Panc1 (cell line): ENCODE results near the gene NFATC1. TPM values are rescaled to one million over a fixed set of nuclear protein-coding genes. Genes with fewer than 3 reads are reported as not detected.

Experiments
- ATAC-seq: fragments of 200-7000 bp; cut with Tn5 transposase; 2 replicates; pipeline ENCODE4 v1.9.1; 2020; ENCODE audit warnings: mild to moderate bottlenecking, moderate library complexity
- BruUV-seq: library from RNA; stranded (reverse); fragments of 400-500 nt; replicated peaks from 2 replicates; lab custom pipeline; 2021; lab: Mats Ljungman, UMichigan
- CTCF ChIA-PET: fragments of 300-600 bp; sonication (Branson Sonifier 250); formaldehyde crosslinking; loops from one replicate; lab custom pipeline; 2022; ENCODE audit warnings: antibody characterized with exemption; lab: Charles Lee
- POLR2A ChIA-PET: fragments of 300-600 bp; sonication (Branson Sonifier 250); formaldehyde crosslinking; loops from one replicate; lab custom pipeline; 2022; ENCODE audit warnings: antibody characterized with exemption; lab: Charles Lee
- DNase-seq: peaks from one replicate; pipeline ENCODE4 v3.0.0-alpha.2; 2010; ENCODE audit warnings: low read depth, low spot score
- H3K27ac ChIP-seq: 2 replicates; pipeline ENCODE4 v1.5.1; 2011; ENCODE audit warnings: mild to moderate bottlenecking, low read length, inconsistent platforms
- H3K27me3 ChIP-seq: fragments of 200-500 bp; sonication (Bioruptor generic); 2 replicates; pipeline ENCODE4 v1.6.0; 2014; ENCODE audit warnings: low read length, inconsistent platforms; ENCODE audit not compliant: control insufficient read depth, insufficient read depth
- H3K36me3 ChIP-seq: fragments of 200-500 bp; sonication (Bioruptor generic); 2 replicates; pipeline ENCODE4 v1.5.1; 2014; ENCODE audit warnings: inconsistent platforms, mild to moderate bottlenecking, low read length, moderate library complexity; ENCODE audit not compliant: control insufficient read depth, insufficient read depth
- H3K4me1 ChIP-seq: 2 replicates; pipeline ENCODE4 v1.5.1; 2011; ENCODE audit warnings: inconsistent platforms, mild to moderate bottlenecking, low read length, moderate library complexity; ENCODE audit not compliant: control insufficient read depth, insufficient read depth
- H3K4me3 ChIP-seq, 2 experiments: 2 replicates each; pipeline ENCODE4 v1.5.1; 2011 to 2012; ENCODE audit warnings: low read depth in 2 of 2, low read length in 2 of 2, mild to moderate bottlenecking in 2 of 2, inconsistent platforms in 1 of 2, moderate library complexity in 1 of 2
- H3K9me3 ChIP-seq: fragments of 200-500 bp; sonication (Bioruptor generic); 2 replicates; pipeline ENCODE4 v1.5.1; 2014; ENCODE audit warnings: low read depth, mild to moderate bottlenecking, inconsistent platforms, low read length, moderate library complexity; ENCODE audit not compliant: control insufficient read depth, insufficient read depth
- POLR2AphosphoS5 ChIP-seq: IDR thresholded peaks from 2 replicates; pipeline ENCODE4 v1.6.1; 2012; ENCODE audit warnings: mild to moderate bottlenecking, low read depth, low read length, moderate library complexity
- SIN3A ChIP-seq: IDR thresholded peaks from 2 replicates; pipeline ENCODE4 v1.6.1; 2012; ENCODE audit warnings: low read depth, mild to moderate bottlenecking, low read length, moderate library complexity, borderline replicate concordance; ENCODE audit not compliant: insufficient read depth
- TCF7L2 ChIP-seq: IDR thresholded peaks from 2 replicates; pipeline ENCODE4 v1.6.1; 2011; ENCODE audit warnings: mild to moderate bottlenecking, low read depth, low read length, inconsistent platforms
- in situ Hi-C: cut with HindIII; loops from 2 replicates; pipeline ENCODE4 v1.10.0; 2016; ENCODE audit warnings: low sequenced_read_pairs, low pct_unique_long_range_greater_than_20kb
- intact Hi-C: fragments of 100-400 bp; cut with micrococcal nuclease; formaldehyde crosslinking; loops from one replicate; pipeline ENCODE4 v1.10.0; 2022; ENCODE audit not compliant: unreplicated experiment
- total RNA-seq: library from RNA; stranded (reverse); gene quantifications from one replicate; pipeline ENCODE4 v1.2.1, GENCODE V29; 2021; ENCODE audit not compliant: unreplicated experiment
- TF ChIP-seq, protein P1 (sequence below), 2 experiments: IDR thresholded peaks; 2 replicates each; pipeline ENCODE4 v1.6.1; 2011 to 2012; ENCODE audit warnings: low read depth in 2 of 2, control low read depth in 1 of 2, low read length in 1 of 2, mild to moderate bottlenecking in 1 of 2, moderate library complexity in 1 of 2; ENCODE audit not compliant: insufficient read depth in 1 of 2
- TF ChIP-seq, protein P2 (sequence below): fragments of 450-650 bp; IDR thresholded peaks from 2 replicates; pipeline ENCODE4 v1.5.1; 2017; ENCODE audit warnings: mild to moderate bottlenecking

NFATC1 gene
- total RNA-seq, 1 experiment from 2014 or later, result 30.8 TPM

DNA sequence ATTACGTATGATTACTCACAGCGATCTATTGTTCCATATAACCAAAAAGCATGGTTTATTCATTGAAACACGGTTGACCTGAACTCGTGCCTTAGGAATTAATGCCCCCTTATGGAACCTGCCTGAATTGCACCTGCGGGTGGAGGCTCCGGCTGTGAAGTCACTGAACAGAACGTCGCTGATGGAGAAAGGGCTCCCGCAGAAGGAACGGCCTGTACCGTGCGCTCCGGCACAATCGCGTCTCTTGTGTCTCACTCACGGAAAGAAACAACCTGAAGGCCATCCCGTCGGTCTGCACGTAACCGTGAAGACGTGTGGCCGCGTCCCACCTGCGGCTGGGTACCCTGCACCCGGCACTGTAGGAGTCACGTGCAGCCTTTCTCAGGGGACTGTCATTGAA lies 133.1 kb downstream of the NFATC1 start:
- Histone ChIP-seq H3K9me3 (no peaks in the 10 kb centered on the region), H3K4me1 (no peaks in the 10 kb centered on the region), H3K4me3 (no peak overlapping the region), H3K27ac (no peak overlapping the region), H3K27me3 (peaks cover 3% of the 10 kb centered on the region; the same call in 1 of the 2 replicates), H3K36me3 (no peaks in the 10 kb centered on the region)
- DNase-seq, result peak; percentile 75
- in situ Hi-C loops, result no loop called here
- TSS peak; percentile 55 for BruUV-seq
- TF ChIP-seq POLR2AphosphoS5, result no peak
- TF ChIP-seq, protein P1, sequence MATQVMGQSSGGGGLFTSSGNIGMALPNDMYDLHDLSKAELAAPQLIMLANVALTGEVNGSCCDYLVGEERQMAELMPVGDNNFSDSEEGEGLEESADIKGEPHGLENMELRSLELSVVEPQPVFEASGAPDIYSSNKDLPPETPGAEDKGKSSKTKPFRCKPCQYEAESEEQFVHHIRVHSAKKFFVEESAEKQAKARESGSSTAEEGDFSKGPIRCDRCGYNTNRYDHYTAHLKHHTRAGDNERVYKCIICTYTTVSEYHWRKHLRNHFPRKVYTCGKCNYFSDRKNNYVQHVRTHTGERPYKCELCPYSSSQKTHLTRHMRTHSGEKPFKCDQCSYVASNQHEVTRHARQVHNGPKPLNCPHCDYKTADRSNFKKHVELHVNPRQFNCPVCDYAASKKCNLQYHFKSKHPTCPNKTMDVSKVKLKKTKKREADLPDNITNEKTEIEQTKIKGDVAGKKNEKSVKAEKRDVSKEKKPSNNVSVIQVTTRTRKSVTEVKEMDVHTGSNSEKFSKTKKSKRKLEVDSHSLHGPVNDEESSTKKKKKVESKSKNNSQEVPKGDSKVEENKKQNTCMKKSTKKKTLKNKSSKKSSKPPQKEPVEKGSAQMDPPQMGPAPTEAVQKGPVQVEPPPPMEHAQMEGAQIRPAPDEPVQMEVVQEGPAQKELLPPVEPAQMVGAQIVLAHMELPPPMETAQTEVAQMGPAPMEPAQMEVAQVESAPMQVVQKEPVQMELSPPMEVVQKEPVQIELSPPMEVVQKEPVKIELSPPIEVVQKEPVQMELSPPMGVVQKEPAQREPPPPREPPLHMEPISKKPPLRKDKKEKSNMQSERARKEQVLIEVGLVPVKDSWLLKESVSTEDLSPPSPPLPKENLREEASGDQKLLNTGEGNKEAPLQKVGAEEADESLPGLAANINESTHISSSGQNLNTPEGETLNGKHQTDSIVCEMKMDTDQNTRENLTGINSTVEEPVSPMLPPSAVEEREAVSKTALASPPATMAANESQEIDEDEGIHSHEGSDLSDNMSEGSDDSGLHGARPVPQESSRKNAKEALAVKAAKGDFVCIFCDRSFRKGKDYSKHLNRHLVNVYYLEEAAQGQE (IDR thresholded peaks at IDR 0.05; ENCODE audit: insufficient read depth in 1 of 2, low read depth in 2 of 2, low read length in 1 of 2), result peak in 1 of 2 experiments; percentile 43; a peak in 1 of 4 replicates
- intact Hi-C loops, result loop anchor here (2.0 kb wide), 2 partner anchors 116 to 148 kb away; no protein-coding TSS in a partner anchor
- ChIA-PET CTCF (interaction anchor here (1.0 kb wide), 1 partner anchor 147 kb away, joined by 4 read pairs; no protein-coding TSS in a partner anchor), POLR2A (no interaction called here)
- ATAC-seq, result peak; percentile 86

DNA sequence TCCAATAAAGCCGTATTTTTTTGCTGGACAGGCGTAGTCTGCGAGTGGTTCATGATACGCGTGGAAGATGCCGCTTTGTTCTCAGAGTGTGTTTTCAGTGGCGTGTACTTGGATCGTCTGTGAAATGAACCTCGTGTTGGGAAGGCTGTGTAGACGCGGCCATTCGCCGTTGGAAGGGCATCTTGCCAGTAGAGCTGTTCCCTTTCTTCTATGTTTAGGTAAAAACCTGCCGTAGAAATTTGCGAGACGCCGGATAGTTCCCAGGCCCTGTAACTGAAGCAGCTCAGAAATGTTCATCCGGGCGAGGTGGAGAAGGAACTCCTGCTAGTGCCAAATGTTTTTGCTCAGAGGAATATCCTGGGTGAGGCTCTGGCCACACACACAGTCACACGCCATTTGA lies 133.6 kb downstream of the NFATC1 start:
- Histone ChIP-seq H3K9me3 (no peaks in the 10 kb centered on the region), H3K27ac (no peak overlapping the region), H3K27me3 (peaks cover 3% of the 10 kb centered on the region), H3K4me1 (no peaks in the 10 kb centered on the region), H3K4me3 (no peak overlapping the region), H3K36me3 (no peaks in the 10 kb centered on the region)
- TF ChIP-seq, protein P1 (IDR thresholded peaks at IDR 0.05; ENCODE audit: insufficient read depth in 1 of 2, low read depth in 2 of 2, low read length in 1 of 2), result no peak
- TF ChIP-seq SIN3A, result no peak
- TF ChIP-seq POLR2AphosphoS5, result no peak
- no peak for ATAC-seq
- BruUV-seq, result no TSS peak
- POLR2A ChIA-PET, result no interaction called here
- no peak for DNase-seq
- intact Hi-C loops (loop anchor here (2.0 kb wide), 2 partner anchors 116 to 148 kb away; no protein-coding TSS in a partner anchor), in situ Hi-C loops (no loop called here)
- CTCF ChIA-PET, result interaction anchor here (1.0 kb wide), 1 partner anchor 147 kb away, joined by 4 read pairs; no protein-coding TSS in a partner anchor

DNA sequence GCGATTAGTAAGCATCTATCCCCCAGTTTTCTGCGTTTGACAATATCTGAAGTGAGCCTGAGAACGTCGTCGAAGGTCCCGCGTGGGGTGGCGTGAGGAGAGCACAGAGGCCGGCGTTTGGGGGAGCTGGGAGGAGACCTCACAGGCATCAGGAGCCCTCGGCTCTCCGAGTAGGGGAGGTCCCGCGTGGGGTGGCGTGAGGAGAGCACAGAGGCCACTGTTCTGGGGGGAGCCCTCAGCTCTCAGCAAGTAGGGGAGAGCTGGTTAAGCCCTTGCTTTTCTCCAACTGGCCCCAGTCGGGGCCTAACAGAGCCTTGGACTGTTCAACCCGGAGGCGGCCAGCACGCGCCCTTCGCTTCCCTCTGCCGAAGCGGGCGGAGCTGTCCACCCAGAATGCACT lies 134.3 kb downstream of the NFATC1 start:
- H3K36me3 ChIP-seq, result no peaks in the 10 kb centered on the region
- BruUV-seq, result no TSS peak
- ChIA-PET CTCF (interaction anchor here (0.5 to 1.0 kb wide), 2 partner anchors 22 to 148 kb away, joined by 3 to 4 read pairs; no protein-coding TSS in a partner anchor), POLR2A (no interaction called here)
- ATAC-seq, result no peak
- no peak overlapping the region for H3K4me3 ChIP-seq
- H3K27ac ChIP-seq, result no peak overlapping the region
- H3K4me1 ChIP-seq, result no peaks in the 10 kb centered on the region
- in situ Hi-C loops (no loop called here), intact Hi-C loops (loop anchor here (2.0 kb wide), 2 partner anchors 115 to 149 kb away; no protein-coding TSS in a partner anchor)
- DNase-seq, result no peak
- H3K9me3 ChIP-seq, result no peaks in the 10 kb centered on the region
- H3K27me3 ChIP-seq, result peaks cover 3% of the 10 kb centered on the region
- TF ChIP-seq SIN3A, result no peak
- TF ChIP-seq, protein P1 (IDR thresholded peaks at IDR 0.05; ENCODE audit: insufficient read depth in 1 of 2, low read depth in 2 of 2, low read length in 1 of 2), result no peak
- TF ChIP-seq, protein P2, sequence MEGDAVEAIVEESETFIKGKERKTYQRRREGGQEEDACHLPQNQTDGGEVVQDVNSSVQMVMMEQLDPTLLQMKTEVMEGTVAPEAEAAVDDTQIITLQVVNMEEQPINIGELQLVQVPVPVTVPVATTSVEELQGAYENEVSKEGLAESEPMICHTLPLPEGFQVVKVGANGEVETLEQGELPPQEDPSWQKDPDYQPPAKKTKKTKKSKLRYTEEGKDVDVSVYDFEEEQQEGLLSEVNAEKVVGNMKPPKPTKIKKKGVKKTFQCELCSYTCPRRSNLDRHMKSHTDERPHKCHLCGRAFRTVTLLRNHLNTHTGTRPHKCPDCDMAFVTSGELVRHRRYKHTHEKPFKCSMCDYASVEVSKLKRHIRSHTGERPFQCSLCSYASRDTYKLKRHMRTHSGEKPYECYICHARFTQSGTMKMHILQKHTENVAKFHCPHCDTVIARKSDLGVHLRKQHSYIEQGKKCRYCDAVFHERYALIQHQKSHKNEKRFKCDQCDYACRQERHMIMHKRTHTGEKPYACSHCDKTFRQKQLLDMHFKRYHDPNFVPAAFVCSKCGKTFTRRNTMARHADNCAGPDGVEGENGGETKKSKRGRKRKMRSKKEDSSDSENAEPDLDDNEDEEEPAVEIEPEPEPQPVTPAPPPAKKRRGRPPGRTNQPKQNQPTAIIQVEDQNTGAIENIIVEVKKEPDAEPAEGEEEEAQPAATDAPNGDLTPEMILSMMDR, result no peak
- no peak for TF ChIP-seq TCF7L2
- TF ChIP-seq POLR2AphosphoS5, result no peak
